Left lung (tissue), 10 donors: ENCODE data around the gene TROAP. TPM values are rescaled to one million over a fixed set of nuclear protein-coding genes. Genes with fewer than 3 reads are reported as not detected.

Experiments used
- ATAC-seq: fragments of 200-7000 bp; cut with Tn5 transposase; one replicate; pipeline ENCODE4 v1.9.1; 2020; ENCODE audit warnings: moderate library complexity
- DNase-seq, 4 donors: peaks; one replicate each; pipeline ENCODE4 v3.0.0-alpha.2; 2013 to 2020
- H3K27ac ChIP-seq, 2 donors: fragments of 200-600 bp; sonication (generic) in 1 of 2; one replicate each; pipeline versions ENCODE4 v1.5.0 to v1.8.0; 2020 to 2021
- H3K27me3 ChIP-seq, 2 donors: fragments of 200-600 bp; sonication (generic) in 1 of 2; one replicate each; pipeline versions ENCODE4 v1.5.0 to v1.8.0; 2020 to 2021
- H3K36me3 ChIP-seq, 2 donors: fragments of 200-600 bp; sonication (generic) in 1 of 2; one replicate each; pipeline versions ENCODE4 v1.5.0 to v1.8.0; 2020 to 2021
- H3K4me1 ChIP-seq, 2 donors: fragments of 200-600 bp; one replicate each; pipeline ENCODE4 v1.8.0; 2021
- H3K4me3 ChIP-seq, 2 donors: fragments of 200-600 bp; sonication (generic) in 1 of 2; one replicate each; pipeline versions ENCODE4 v1.5.0 to v1.8.0; 2020 to 2021; ENCODE audit warnings: mild to moderate bottlenecking in 1 of 2
- H3K9me3 ChIP-seq, 2 donors: fragments of 200-600 bp; sonication (generic) in 1 of 2; one replicate each; pipeline versions ENCODE4 v1.5.0 to v1.8.0; 2020 to 2021
- CTCF ChIP-seq, 2 donors: fragments of 200-600 bp; sonication (generic) in 1 of 2; IDR thresholded peaks; one replicate each; pipeline versions ENCODE4 v1.5.0 to v1.8.0; 2021; ENCODE audit warnings: antibody characterized with exemption in 2 of 2
- intact Hi-C, 2 donors: fragments of 100-400 bp; cut with DNase I; formaldehyde crosslinking; loops; one replicate each; pipeline versions ENCODE4 v1.11.2 to v1.14.2; 2022
- polyA plus RNA-seq, 6 donors: library from polyadenylated mRNA; unstranded; fragments of 120-200 nt; gene quantifications; one replicate each; pipeline ENCODE4 v1.2.1, GENCODE V29; 2013; ENCODE audit not compliant: insufficient read length in 6 of 6
- total RNA-seq, 2 donors: library from RNA; stranded (reverse); fragmentation: NEBNext Ultra II Directional; extraction: Animal tissue kit (Norgen Biotek cat#: 25700); gene quantifications; one replicate each; pipeline ENCODE4 v1.2.1, GENCODE V29; 2021
- donor health status: DM: no; HTN: yes; CAD: no.
- donor health status: DM: no; HTN: no; CAD: no.

TROAP gene
- total and polyA plus RNA-seq, 8 donors, result 2.4 to 43.2 (median 28.3) TPM

GRCh38 chr12:49366096-49366651, 43.1 kb downstream of the TROAP start:
- Histone ChIP-seq H3K4me3 (peak overlapping the region; percentile 77 to 83), H3K27ac (peak overlapping the region; percentile 93 to 94), H3K4me1 (peaks cover 7 to 25% of the 10 kb centered on the region in 2 donors), H3K27me3 (no peaks in the 10 kb centered on the region), H3K36me3 (no peaks in the 10 kb centered on the region), H3K9me3 (no peaks in the 10 kb centered on the region)
- intact Hi-C loops, result no loop called here
- ATAC-seq (peak; percentile 19), DNase-seq (no peak)
- no peak for TF ChIP-seq CTCF (IDR thresholded peaks at IDR 0.05)

DNA sequence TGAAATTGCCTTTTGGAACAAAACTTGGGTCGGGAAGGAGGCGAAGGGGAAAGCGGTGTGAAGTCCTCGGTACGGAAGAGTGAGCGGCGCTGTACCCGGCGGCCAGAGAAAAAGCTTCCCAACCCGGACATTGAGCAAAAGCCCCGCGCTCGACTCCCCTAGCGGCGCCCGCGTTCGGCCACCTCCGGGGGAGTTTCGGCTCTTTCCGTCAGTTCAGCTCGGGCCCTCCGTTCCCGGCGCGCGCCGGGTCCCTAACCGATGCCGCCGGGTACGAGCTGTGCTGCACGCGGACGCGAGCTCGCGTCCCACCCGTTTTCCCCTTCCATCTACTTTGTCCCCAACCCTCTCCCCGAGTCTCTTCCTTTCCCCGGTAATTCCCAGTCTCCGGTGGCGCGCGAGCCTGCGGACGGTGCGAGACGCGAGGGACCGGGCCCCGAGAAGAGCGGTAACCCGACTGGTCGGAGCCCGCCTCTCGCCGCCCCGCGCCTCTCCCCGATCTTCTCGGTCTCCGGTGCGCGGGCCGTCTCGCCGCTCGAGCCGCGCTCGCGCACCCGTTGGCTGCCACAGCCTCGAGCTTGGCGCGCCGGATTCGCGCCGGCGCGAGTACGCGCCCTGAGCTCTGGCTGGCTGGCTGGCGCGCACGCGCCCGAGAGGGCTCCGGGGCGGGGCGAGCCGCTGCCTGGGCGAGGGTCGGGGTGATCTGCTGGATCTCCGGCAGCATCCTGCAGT, 43.8 kb downstream of the TROAP start:
- TF ChIP-seq CTCF (IDR thresholded peaks at IDR 0.05), result peak in 1 of 2 donors; percentile 37
- H3K4me3 ChIP-seq, result peak overlapping the region; percentile 77 to 83
- H3K36me3 ChIP-seq, result no peaks in the 10 kb centered on the region
- DNase-seq (peak; percentile 86 to 98 (median 96)), ATAC-seq (peak; percentile 94)
- H3K9me3 ChIP-seq, result no peaks in the 10 kb centered on the region
- H3K27me3 ChIP-seq, result no peaks in the 10 kb centered on the region
- H3K4me1 ChIP-seq, result peaks cover 7 to 25% of the 10 kb centered on the region in 2 donors
- intact Hi-C loops, result no loop called here
- peak overlapping the region; percentile 93 to 94 for H3K27ac ChIP-seq

DNA sequence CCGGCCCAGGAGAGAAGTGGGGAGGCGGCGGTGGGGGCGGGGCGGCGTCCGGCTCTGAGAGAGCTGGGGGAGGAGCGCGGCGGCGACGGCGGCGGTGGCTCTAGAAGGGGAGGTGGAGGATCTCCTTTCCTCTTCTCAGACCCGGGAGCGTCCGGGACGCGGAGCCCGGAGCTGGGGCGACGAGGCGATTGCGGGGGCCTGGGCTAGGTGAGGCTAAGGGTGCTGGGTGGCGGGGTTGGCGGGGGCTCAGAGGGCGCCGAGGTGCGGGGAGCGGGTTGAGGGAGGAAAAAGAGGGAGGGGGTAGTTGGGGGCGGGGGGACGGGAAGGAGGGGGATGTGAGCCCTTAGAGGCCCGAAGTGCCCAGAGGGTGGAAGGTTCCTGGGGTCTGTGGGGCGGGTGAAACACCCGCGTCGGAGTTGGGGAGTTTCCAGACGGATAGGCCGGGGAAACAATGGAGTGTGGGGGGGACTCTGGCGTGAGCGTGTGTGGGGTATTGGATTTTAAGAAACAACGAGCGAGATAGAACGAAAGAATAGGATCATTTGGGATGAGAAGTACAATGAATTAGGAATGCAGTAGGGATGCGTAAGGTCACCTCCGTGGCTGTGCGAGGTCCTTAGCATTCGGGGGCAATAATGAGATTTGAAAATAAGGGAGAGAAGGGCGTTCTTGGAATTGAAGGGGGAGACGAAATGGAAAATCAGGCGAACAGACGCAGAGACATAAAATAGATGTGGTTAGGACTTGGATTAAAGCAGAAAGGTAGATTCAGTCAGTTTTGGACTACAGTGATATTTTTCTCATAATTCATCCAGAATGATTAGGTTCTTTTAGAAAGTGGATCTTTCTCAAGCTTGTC, 44.6 kb downstream of the TROAP start, which contains the start of gene SPATS2:
Gene SPATS2 (plus strand): TSS at position 82 of the 859 bp plus-strand sequence. CDS start 93,551 bp downstream, outside the sequence.
- DNase-seq, result peak in 2 of 4 donors; percentile 61 to 95
- Histone ChIP-seq H3K27me3 (no peaks in the 10 kb centered on the region), H3K4me1 (peaks cover 7 to 25% of the 10 kb centered on the region in 2 donors), H3K9me3 (no peaks in the 10 kb centered on the region), H3K27ac (peak within 1 kb of the TSS; percentile 93 to 94), H3K4me3 (peak within 1 kb of the TSS; percentile 77 to 83), H3K36me3 (no peaks in the 10 kb centered on the region)
- intact Hi-C loops, result no loop called here
- no peak for TF ChIP-seq CTCF (IDR thresholded peaks at IDR 0.05)
- ATAC-seq, result peak; percentile 11

GRCh38 chr12:49368240-49368600, 45.2 kb downstream of the TROAP start:
- TF ChIP-seq CTCF (IDR thresholded peaks at IDR 0.05), result no peak
- H3K27me3 ChIP-seq, result no peaks in the 10 kb centered on the region

More at GRCh38 chr12:49368240-49368600, 45.2 kb downstream of the TROAP start:
- DNase-seq, result no peak
- no peak for ATAC-seq
- Histone ChIP-seq H3K4me1 (peaks cover 7 to 25% of the 10 kb centered on the region in 2 donors), H3K27ac (peak overlapping the region; percentile 93 to 94), H3K4me3 (peak overlapping the region; percentile 77 to 83), H3K9me3 (no peaks in the 10 kb centered on the region), H3K36me3 (no peaks in the 10 kb centered on the region)
- intact Hi-C loops, result no loop called here
